CD4-positive, alpha-beta T cell treated with Interleukin-21 for 1 hour (primary cell): ENCODE results near the gene CD86.
A peak's percentile ranks its signal among the peaks of the same experiment; 100 is the strongest.

ENCODE experiments used
- DNase-seq: peaks from one replicate; pipeline ENCODE4 v3.0.0-alpha.2; 2020

Gene CD86

GRCh38 chr3:122060040-122060698, 5.0 kb downstream of the CD86 start:
- no peak for DNase-seq

GRCh38 chr3:122063908-122064307, 8.7 kb downstream of the CD86 start:
- DNase-seq = no peak

GRCh38 chr3:122064326-122064725, 9.2 kb downstream of the CD86 start:
- no peak for DNase-seq

- no peak for DNase-seq
These were observed 11.4 kb downstream of the CD86 start for GRCh38 chr3:122066331-122067213.

GRCh38 chr3:122067214-122067550, 12.0 kb downstream of the CD86 start:
- DNase-seq = no peak

GRCh38 chr3:122067588-122068240, 12.6 kb downstream of the CD86 start:
- no peak for DNase-seq

GRCh38 chr3:122074621-122075265, 19.6 kb downstream of the CD86 start:
- peak; percentile 20 for DNase-seq

GRCh38 chr3:122076491-122077292, 21.5 kb downstream of the CD86 start:
- DNase-seq = no peak

- no peak for DNase-seq
These were observed 22.4 kb downstream of the CD86 start for GRCh38 chr3:122077293-122078234.

- no peak for DNase-seq
These were observed 23.2 kb downstream of the CD86 start for GRCh38 chr3:122078235-122078935.

- no peak for DNase-seq
These were observed 24.5 kb downstream of the CD86 start for GRCh38 chr3:122079524-122080206.

GRCh38 chr3:122080207-122080587, 25.0 kb downstream of the CD86 start:
- no peak for DNase-seq

GRCh38 chr3:122081543-122082247, 26.5 kb downstream of the CD86 start:
- no peak for DNase-seq

- DNase-seq = no peak
These were observed 27.2 kb downstream of the CD86 start for GRCh38 chr3:122082357-122082756.

- DNase-seq = no peak
These were observed 29.6 kb downstream of the CD86 start for GRCh38 chr3:122084799-122085198.

- DNase-seq = no peak
These were observed 30.5 kb downstream of the CD86 start for GRCh38 chr3:122085673-122086072.

GRCh38 chr3:122088531-122088930, 33.4 kb downstream of the CD86 start:
- no peak for DNase-seq

- DNase-seq = no peak
These were observed 36.6 kb downstream of the CD86 start for GRCh38 chr3:122091602-122092295.
